NCI-H1694 (cell line): Measurements from ENCODE around the gene SMPD3.

Source experiments
- DNase-seq: peaks from one replicate; lab custom pipeline; 2025; lab: John Stamatoyannopoulos, UW

Gene SMPD3

DNA sequence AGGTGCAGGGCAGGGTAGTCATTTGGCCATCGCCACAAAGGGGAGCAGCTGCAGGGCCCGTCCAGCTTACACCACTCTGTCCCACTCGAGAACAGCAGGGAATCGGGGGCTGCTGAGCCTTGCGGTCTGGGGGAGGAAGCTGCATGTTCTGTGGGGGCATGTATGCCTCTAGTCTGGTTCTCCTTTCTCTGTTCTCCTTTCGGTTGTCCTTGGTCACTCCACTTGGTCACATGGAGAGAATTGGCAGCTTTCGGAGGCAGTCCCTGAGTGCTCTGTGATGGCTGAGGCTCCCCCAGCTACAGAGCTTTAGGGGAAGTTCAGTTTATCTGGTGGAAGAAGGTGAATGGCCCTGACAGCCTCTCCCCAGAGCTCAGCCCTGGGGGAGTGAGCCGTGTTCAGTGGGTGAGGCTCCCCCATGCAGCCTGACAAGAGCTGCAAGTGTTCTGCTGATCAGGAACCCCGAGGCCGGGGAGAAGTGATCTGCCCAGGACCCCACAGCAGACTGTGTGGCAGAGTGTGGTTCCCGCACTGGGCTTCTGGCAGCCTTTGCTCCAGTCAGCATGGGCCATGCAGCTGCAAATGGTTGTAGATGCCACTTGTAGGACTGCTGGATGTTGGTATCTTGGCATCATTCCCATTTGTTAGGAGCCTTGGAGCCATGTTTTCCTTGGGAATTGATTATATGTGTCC is 22.3 kb upstream of the SMPD3 start:
- no peak for DNase-seq

DNA sequence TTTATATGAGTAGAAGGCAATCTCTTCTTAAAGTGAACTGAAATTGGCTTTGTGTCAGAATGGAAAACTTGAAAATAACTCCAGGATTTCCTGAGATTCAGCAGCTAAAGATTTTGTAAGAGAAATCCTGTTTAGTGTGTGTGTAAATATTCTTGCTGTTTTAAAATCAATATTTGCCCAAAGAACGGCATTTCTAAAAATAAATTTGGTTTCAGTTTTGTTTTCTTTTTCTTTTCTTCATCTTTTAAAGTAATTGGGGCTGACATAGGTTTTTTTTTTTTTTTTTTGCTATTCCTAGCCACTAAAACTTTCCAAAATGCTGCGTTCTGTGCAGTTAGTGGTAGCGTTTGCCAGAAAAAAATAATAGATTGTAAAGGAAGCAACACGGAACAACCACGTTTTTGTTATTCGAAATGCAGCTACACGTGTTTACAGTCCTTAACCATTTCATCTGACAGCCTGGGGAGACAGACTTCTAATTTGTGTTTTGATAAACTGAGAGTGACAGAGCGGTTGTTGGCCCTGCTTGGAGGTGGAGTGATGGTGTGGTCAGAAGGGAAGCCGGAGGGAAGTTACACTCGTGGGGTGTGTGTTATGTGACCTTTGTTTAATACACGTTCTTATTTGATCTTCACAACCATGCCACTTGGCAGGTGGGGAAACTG is 21.6 kb upstream of the SMPD3 start:
- DNase-seq: no peak

- DNase-seq: no peak
These were observed 20.5 kb upstream of the SMPD3 start for GRCh38 chr16:68468842-68469241.

- no peak for DNase-seq
These were observed 17.9 kb upstream of the SMPD3 start for GRCh38 chr16:68466174-68466573.

DNA sequence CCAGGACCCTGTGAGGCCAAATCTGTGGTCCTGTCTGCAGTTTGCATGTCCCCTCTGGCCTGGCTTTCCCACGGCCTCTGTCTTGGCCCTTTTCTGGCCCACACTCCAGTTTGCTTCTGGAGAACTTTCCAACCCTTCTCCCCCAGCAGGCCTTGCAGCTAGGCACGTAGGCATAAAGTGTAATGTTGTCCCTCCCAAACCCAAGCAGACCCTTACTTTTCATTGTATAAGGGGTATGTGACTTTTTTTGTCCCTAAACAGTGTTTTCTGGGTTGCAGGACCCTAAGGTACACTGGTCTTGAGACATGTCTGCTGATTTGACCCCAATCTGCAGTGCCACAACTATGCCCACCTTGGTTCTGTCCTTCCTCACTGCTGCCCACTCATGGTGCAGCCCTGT is 15.6 kb upstream of the SMPD3 start:
- no peak for DNase-seq

- DNase-seq: no peak
These were observed 11.8 kb upstream of the SMPD3 start for GRCh38 chr16:68460067-68460466.

- no peak for DNase-seq
These were observed 11.1 kb upstream of the SMPD3 start for GRCh38 chr16:68459457-68459856.

DNA sequence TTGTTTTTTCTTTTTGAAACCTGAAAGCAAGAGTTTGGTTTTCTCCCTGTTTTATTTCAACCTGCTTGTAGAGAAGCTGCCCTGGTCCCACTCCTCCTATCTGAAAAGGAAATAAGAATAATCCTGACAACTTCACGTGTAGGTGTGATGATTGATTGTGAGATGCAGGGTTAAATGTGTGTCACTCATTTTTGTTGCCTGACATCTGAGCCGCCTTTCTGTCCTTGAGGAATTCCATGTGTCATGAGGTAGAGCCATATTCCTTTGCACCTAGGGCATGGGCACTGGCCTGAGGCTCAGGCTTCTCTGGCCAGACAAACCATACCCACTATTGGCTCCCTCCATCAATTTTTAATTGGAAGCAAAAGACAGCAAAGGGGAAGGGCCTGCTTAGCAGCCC is 10.2 kb upstream of the SMPD3 start:
- no peak for DNase-seq

GRCh38 chr16:68458101-68458500 is 9.8 kb upstream of the SMPD3 start:
- no peak for DNase-seq

GRCh38 chr16:68455631-68456030 is 7.3 kb upstream of the SMPD3 start:
- DNase-seq: no peak

GRCh38 chr16:68454920-68455435 is 6.7 kb upstream of the SMPD3 start:
- no peak for DNase-seq

GRCh38 chr16:68453816-68454215 is 5.5 kb upstream of the SMPD3 start:
- DNase-seq: no peak

- DNase-seq: no peak
These were observed 3.9 kb upstream of the SMPD3 start for GRCh38 chr16:68452176-68452575.

- DNase-seq: no peak
These were observed 3.4 kb upstream of the SMPD3 start for GRCh38 chr16:68451676-68452075.

GRCh38 chr16:68450741-68451255 is 2.5 kb upstream of the SMPD3 start:
- peak; percentile 19 for DNase-seq

GRCh38 chr16:68447653-68448359 is 502 bp downstream of the SMPD3 start:
- no peak for DNase-seq

- DNase-seq: no peak
These were observed 1.3 kb downstream of the SMPD3 start for GRCh38 chr16:68446681-68447652.

DNA sequence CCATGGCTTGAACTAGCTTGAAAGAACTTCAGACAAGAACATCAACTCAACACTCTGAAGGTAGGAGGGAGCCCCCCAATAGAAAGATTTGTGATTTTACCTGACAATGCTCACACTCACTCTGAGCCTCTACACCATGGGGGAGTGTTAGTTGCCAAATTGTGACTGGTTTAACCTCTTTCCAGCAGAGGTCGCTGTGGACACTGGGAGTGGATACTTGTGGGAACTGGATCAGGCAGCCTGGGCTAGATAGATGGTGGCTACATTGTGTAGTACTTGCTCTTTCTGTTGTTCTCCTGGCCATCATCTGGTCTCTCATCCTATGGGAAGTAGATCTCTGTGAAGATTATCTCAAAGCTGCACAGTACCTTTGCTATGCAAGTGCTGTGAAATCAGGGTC is 2.9 kb downstream of the SMPD3 start:
- DNase-seq: peak; percentile 74

- no peak for DNase-seq
These were observed 4.2 kb downstream of the SMPD3 start for GRCh38 chr16:68444056-68444657.

DNA sequence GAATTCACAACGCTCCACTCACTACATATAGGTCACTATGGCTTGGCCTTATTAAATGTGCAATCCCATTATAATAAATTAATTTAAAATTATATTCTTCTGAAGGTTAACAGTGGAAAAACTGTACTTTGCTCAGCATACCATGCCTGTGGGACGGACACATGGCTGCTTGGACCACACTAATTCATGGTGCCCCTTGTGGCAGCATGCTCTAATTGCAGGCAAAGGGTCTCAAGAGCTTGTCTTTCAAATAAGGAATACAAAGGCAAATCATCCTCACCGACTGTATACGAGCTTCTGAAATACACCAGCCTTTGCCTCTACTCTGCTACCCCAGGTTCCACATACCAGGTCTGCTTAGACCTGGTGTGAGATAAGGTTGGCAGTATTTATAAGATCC is 11.7 kb downstream of the SMPD3 start:
- DNase-seq: no peak

DNA sequence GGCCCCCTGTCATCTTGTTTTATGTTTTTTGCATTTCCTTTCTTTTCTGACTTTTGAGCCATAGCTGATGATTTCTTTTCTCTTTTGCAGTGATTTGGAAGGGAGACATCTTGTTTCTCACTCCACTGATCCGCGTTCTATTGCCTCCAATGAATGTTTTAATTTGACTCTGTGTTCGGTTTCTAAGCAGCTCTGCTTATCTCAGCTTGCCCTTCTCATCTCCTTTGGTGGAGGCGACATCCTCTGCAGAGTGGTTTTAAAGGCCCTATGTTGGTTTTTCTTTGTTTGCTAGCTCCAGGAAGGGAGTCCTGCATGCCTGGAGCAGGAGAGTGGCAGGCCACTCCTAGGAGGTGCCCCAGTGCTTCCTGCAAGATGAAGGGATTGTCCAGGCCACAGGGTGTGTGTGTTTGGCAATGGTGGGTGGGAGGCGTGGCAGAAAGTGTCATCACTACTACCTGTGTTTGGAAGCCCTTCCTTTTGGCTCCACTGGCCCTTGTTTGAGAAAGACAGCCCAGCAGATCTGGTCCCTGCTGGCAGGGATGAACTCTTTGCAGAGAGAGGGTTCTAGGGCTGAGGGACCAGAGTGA is 13.6 kb downstream of the SMPD3 start:
- no peak for DNase-seq
